Measurements from ENCODE around the gene ITGA7.

Gene ITGA7

GRCh38 chr12:55687746-55688145 lies 20.0 kb downstream of the ITGA7 start:
- Histone ChIP-seq H3K79me2 (ENCODE audit: control insufficient read depth, low read length) (no peaks in the 10 kb centered on the region), H3K27me3 (ENCODE audit: control insufficient read depth, low read length) (no peaks in the 10 kb centered on the region), H3K27ac (ENCODE audit: low read depth, low read length) (no peak overlapping the region), H3K9me3 (ENCODE audit: control insufficient read depth, insufficient read depth, low read length) (no peaks in the 10 kb centered on the region), H3K36me3 (ENCODE audit: control insufficient read depth, low read length) (no peaks in the 10 kb centered on the region), H3K9me2 (replicated peaks; ENCODE audit: control insufficient read depth, low read length) (no peaks in the 10 kb centered on the region), H3K4me3 (ENCODE audit: low read length) (no peak overlapping the region), H4K20me1 (ENCODE audit: control insufficient read depth, insufficient read depth, low read depth, low read length) (no peaks in the 10 kb centered on the region), H3F3A (ENCODE audit: control insufficient read depth, insufficient read depth) (no peaks in the 10 kb centered on the region), H3K4me1 (ENCODE audit: control insufficient read depth, low read length) (peaks cover 4% of the 10 kb centered on the region), H3K4me2 (ENCODE audit: low read length) (no peak overlapping the region)
- no peak for TF ChIP-seq CTCF (IDR thresholded peaks at IDR 0.05; ENCODE audit: low read depth, low read length, poor library complexity, severe bottlenecking)

- H3K27me3 ChIP-seq (ENCODE audit: control insufficient read depth, low read length): peaks cover 5% of the 10 kb centered on the region; the same call in 1 of the 2 replicates
Measured at GRCh38 chr12:55686366-55687010, 21.2 kb downstream of the ITGA7 start.

GRCh38 chr12:55685671-55686070 lies 22.0 kb downstream of the ITGA7 start:
- H3K4me1 ChIP-seq (ENCODE audit: control insufficient read depth, low read length): peaks cover 22% of the 10 kb centered on the region
- no peaks in the 10 kb centered on the region for H3K36me3 ChIP-seq (ENCODE audit: control insufficient read depth, low read length)
- H3K4me3 ChIP-seq (ENCODE audit: low read length): no peak overlapping the region
- H3K9me3 ChIP-seq (ENCODE audit: control insufficient read depth, insufficient read depth, low read length): no peaks in the 10 kb centered on the region
- H3K27me3 ChIP-seq (ENCODE audit: control insufficient read depth, low read length): peaks cover 8% of the 10 kb centered on the region
- H3K27ac ChIP-seq (ENCODE audit: low read depth, low read length): no peak overlapping the region
- no peak overlapping the region for H3K4me2 ChIP-seq (ENCODE audit: low read length)
- H3K79me2 ChIP-seq (ENCODE audit: control insufficient read depth, low read length): no peaks in the 10 kb centered on the region
- no peaks in the 10 kb centered on the region for H3K9me2 ChIP-seq (replicated peaks; ENCODE audit: control insufficient read depth, low read length)
- H4K20me1 ChIP-seq (ENCODE audit: control insufficient read depth, insufficient read depth, low read depth, low read length): no peaks in the 10 kb centered on the region
- TF ChIP-seq EZH2phosphoT487 (IDR thresholded peaks at IDR 0.05; ENCODE audit: borderline replicate concordance, low read length) (no peak), CTCF (IDR thresholded peaks at IDR 0.05; ENCODE audit: low read depth, low read length, poor library complexity, severe bottlenecking) (no peak)
- no peaks in the 10 kb centered on the region for H3F3A ChIP-seq (ENCODE audit: control insufficient read depth, insufficient read depth)

More at GRCh38 chr12:55686366-55687010, 21.2 kb downstream of the ITGA7 start:
- Histone ChIP-seq H3K9me2 (replicated peaks; ENCODE audit: control insufficient read depth, low read length) (no peaks in the 10 kb centered on the region), H3F3A (ENCODE audit: control insufficient read depth, insufficient read depth) (no peaks in the 10 kb centered on the region), H3K4me3 (ENCODE audit: low read length) (no peak overlapping the region), H4K20me1 (ENCODE audit: control insufficient read depth, insufficient read depth, low read depth, low read length) (no peaks in the 10 kb centered on the region), H3K79me2 (ENCODE audit: control insufficient read depth, low read length) (no peaks in the 10 kb centered on the region), H3K4me2 (ENCODE audit: low read length) (no peak overlapping the region), H3K36me3 (ENCODE audit: control insufficient read depth, low read length) (no peaks in the 10 kb centered on the region), H3K4me1 (ENCODE audit: control insufficient read depth, low read length) (peaks cover 17% of the 10 kb centered on the region), H3K27ac (ENCODE audit: low read depth, low read length) (no peak overlapping the region), H3K9me3 (ENCODE audit: control insufficient read depth, insufficient read depth, low read length) (no peaks in the 10 kb centered on the region)
- TF ChIP-seq CTCF (IDR thresholded peaks at IDR 0.05; ENCODE audit: low read depth, low read length, poor library complexity, severe bottlenecking): no peak
- no peak for TF ChIP-seq EZH2phosphoT487 (IDR thresholded peaks at IDR 0.05; ENCODE audit: borderline replicate concordance, low read length)
